Measurements from ENCODE around the gene RUSC1.

- TF ChIP-seq CTCF (IDR thresholded peaks at IDR 0.05): peak; percentile 53 to 89 (median 80)
- TF ChIP-seq POLR2AphosphoS5 (IDR thresholded peaks at IDR 0.05): peak; percentile 17 to 33
- TF ChIP-seq POLR2A (IDR thresholded peaks at IDR 0.05): no peak
These were observed 43.4 kb upstream of the RUSC1 start, which contains the start of gene HCN3 for GRCh38 chr1:155277070-155277901.
